HL-60 (cell line): ENCODE measurements around the gene MROH7.

Experiments
- DNase-seq, 2 experiments: peaks; one replicate each; pipeline ENCODE4 v3.0.0-alpha.2; 2010 to 2020; ENCODE audit warnings: low read depth in 1 of 2, low spot score in 1 of 2
- H3K27ac ChIP-seq: fragments of 250-450 bp; sonication (Bioruptor Pico); replicated peaks from 2 replicates; pipeline ENCODE4 v1.5.1; 2020; ENCODE audit warnings: mild to moderate bottlenecking, moderate library complexity
- H3K27me3 ChIP-seq: fragments of 250-450 bp; sonication (Bioruptor Pico); 2 replicates; pipeline ENCODE4 v1.5.1; 2021; ENCODE audit warnings: mild to moderate bottlenecking, moderate library complexity; ENCODE audit not compliant: insufficient read depth, poor library complexity, severe bottlenecking
- H3K4me3 ChIP-seq: replicated peaks from 2 replicates; pipeline ENCODE4 v1.5.1; 2011; ENCODE audit warnings: mild to moderate bottlenecking, control low read depth, low read length; ENCODE audit not compliant: insufficient read depth
- GABPA ChIP-seq: IDR thresholded peaks from 2 replicates; pipeline ENCODE4 v1.6.1; 2012; ENCODE audit warnings: low read depth
- POLR2AphosphoS5 ChIP-seq: IDR thresholded peaks from 2 replicates; pipeline ENCODE4 v1.6.1; 2012; ENCODE audit warnings: low read depth
- SPI1 ChIP-seq: IDR thresholded peaks from 2 replicates; pipeline ENCODE4 v1.6.1; 2012; ENCODE audit warnings: low read depth, mild to moderate bottlenecking, borderline replicate concordance
- TF ChIP-seq, protein P1 (sequence below): IDR thresholded peaks from one replicate; pipeline ENCODE4 v1.5.1; 2011; ENCODE audit warnings: low read length, control low read depth, inconsistent platforms; ENCODE audit not compliant: insufficient read depth
- TF ChIP-seq, protein P2 (sequence below): IDR thresholded peaks from 2 replicates; pipeline ENCODE4 v1.6.1; 2012; ENCODE audit warnings: low read depth; ENCODE audit not compliant: insufficient replicate concordance

Gene MROH7

DNA sequence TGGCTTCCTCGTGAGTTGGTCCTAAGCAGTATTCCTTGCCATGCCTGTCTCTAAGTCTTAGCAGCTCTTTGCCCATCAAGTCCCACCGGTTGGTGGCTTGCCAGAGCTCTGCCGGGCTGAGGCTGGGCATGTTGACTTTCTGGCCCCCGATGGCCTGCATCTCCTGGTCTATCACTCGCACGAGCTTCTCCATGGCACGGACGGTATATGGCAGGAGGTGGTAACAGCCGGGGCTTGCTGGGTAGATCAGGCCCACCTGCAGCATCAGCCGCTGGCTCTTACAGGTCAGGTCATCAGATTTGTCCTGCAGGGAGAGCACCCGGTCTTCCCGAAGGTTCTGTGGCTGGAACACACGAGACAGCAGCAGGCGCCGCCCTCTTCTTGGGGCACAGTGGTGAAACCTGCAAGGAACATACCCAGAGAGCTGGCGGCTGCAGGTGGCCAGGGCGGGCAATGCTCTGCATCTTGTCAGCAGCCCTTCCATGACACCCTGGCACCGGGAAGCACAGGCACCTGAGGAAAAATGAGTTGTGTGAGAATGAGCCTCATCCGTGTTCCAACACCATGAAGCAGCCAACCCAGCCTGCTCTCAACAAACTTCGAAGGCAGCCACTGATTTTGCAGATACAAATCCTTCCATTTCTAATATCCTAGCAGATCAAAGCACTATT is 117.2 kb downstream of the MROH7 start:
- DNase-seq: no peak
- Histone ChIP-seq H3K27me3 (no peaks in the 10 kb centered on the region), H3K4me3 (no peak overlapping the region), H3K27ac (no peak overlapping the region)
- TF ChIP-seq POLR2AphosphoS5: no peak
- TF ChIP-seq GABPA: no peak
- TF ChIP-seq, protein P1, sequence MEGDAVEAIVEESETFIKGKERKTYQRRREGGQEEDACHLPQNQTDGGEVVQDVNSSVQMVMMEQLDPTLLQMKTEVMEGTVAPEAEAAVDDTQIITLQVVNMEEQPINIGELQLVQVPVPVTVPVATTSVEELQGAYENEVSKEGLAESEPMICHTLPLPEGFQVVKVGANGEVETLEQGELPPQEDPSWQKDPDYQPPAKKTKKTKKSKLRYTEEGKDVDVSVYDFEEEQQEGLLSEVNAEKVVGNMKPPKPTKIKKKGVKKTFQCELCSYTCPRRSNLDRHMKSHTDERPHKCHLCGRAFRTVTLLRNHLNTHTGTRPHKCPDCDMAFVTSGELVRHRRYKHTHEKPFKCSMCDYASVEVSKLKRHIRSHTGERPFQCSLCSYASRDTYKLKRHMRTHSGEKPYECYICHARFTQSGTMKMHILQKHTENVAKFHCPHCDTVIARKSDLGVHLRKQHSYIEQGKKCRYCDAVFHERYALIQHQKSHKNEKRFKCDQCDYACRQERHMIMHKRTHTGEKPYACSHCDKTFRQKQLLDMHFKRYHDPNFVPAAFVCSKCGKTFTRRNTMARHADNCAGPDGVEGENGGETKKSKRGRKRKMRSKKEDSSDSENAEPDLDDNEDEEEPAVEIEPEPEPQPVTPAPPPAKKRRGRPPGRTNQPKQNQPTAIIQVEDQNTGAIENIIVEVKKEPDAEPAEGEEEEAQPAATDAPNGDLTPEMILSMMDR: no peak
- TF ChIP-seq, protein P2, sequence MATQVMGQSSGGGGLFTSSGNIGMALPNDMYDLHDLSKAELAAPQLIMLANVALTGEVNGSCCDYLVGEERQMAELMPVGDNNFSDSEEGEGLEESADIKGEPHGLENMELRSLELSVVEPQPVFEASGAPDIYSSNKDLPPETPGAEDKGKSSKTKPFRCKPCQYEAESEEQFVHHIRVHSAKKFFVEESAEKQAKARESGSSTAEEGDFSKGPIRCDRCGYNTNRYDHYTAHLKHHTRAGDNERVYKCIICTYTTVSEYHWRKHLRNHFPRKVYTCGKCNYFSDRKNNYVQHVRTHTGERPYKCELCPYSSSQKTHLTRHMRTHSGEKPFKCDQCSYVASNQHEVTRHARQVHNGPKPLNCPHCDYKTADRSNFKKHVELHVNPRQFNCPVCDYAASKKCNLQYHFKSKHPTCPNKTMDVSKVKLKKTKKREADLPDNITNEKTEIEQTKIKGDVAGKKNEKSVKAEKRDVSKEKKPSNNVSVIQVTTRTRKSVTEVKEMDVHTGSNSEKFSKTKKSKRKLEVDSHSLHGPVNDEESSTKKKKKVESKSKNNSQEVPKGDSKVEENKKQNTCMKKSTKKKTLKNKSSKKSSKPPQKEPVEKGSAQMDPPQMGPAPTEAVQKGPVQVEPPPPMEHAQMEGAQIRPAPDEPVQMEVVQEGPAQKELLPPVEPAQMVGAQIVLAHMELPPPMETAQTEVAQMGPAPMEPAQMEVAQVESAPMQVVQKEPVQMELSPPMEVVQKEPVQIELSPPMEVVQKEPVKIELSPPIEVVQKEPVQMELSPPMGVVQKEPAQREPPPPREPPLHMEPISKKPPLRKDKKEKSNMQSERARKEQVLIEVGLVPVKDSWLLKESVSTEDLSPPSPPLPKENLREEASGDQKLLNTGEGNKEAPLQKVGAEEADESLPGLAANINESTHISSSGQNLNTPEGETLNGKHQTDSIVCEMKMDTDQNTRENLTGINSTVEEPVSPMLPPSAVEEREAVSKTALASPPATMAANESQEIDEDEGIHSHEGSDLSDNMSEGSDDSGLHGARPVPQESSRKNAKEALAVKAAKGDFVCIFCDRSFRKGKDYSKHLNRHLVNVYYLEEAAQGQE: no peak
- no peak for TF ChIP-seq SPI1
